T47D (cell line): ENCODE data around the gene UBE2E1.
"Not testable (repeated sequence)": the region's sequence is repeated elsewhere in the genome, so short reads cannot be mapped to it uniquely, and the experiment has no call there.

Experiments used
- DNase-seq, 2 experiments: peaks; one replicate each; pipeline versions ENCODE4 v3.0.0 to v3.0.0-alpha.2; 2011 to 2012; ENCODE audit warnings: low read depth in 1 of 2, low spot score in 1 of 2
- JUND ChIP-seq: IDR thresholded peaks from 2 replicates; pipeline ENCODE4 v1.6.1; 2012; ENCODE audit warnings: low read depth
- in situ Hi-C: cut with HindIII; loops from 2 replicates; pipeline ENCODE4 v1.10.0; 2016; ENCODE audit warnings: low sequenced_read_pairs, low pct_unique_long_range_greater_than_20kb

UBE2E1 gene

GRCh38 chr3:23873941-23874340, 68.2 kb downstream of the UBE2E1 start:
- DNase-seq = no peak
- no peak for TF ChIP-seq JUND
- in situ Hi-C loops = no loop called here

GRCh38 chr3:23874359-23875112, 68.8 kb downstream of the UBE2E1 start:
- no peak for DNase-seq
- in situ Hi-C loops = no loop called here
- no peak for TF ChIP-seq JUND

- in situ Hi-C loops = no loop called here
- no peak for DNase-seq
- no peak for TF ChIP-seq JUND
These were observed 69.5 kb downstream of the UBE2E1 start for GRCh38 chr3:23875113-23875725.

GRCh38 chr3:23876923-23877322, 71.2 kb downstream of the UBE2E1 start:
- TF ChIP-seq JUND = no peak

GRCh38 chr3:23877329-23877980, 71.7 kb downstream of the UBE2E1 start:
- TF ChIP-seq JUND = no peak
- no peak for DNase-seq
- in situ Hi-C loops = no loop called here

More at GRCh38 chr3:23876923-23877322, 71.2 kb downstream of the UBE2E1 start:
- in situ Hi-C loops = no loop called here
- no peak for DNase-seq

GRCh38 chr3:23879485-23879884, 73.7 kb downstream of the UBE2E1 start:
- in situ Hi-C loops = no loop called here
- TF ChIP-seq JUND = no peak
- DNase-seq = no peak

- no peak for TF ChIP-seq JUND
- in situ Hi-C loops = no loop called here
- no peak for DNase-seq
These were observed 75.1 kb downstream of the UBE2E1 start for GRCh38 chr3:23880703-23881339.

GRCh38 chr3:23881993-23882392, 76.2 kb downstream of the UBE2E1 start:
- in situ Hi-C loops, DNase-seq: not testable (repeated sequence)

- no peak for TF ChIP-seq JUND
These were observed 76.7 kb downstream of the UBE2E1 start for GRCh38 chr3:23882487-23882918.

GRCh38 chr3:23884481-23884880, 78.7 kb downstream of the UBE2E1 start:
- no peak for TF ChIP-seq JUND
- in situ Hi-C loops = no loop called here
- DNase-seq = peak in 1 of 2 experiments; percentile 23

More at GRCh38 chr3:23882487-23882918, 76.7 kb downstream of the UBE2E1 start:
- no peak for DNase-seq
- in situ Hi-C loops = no loop called here

GRCh38 chr3:23885210-23885609, 79.5 kb downstream of the UBE2E1 start:
- TF ChIP-seq JUND = no peak
- DNase-seq = no peak
- in situ Hi-C loops = no loop called here

- DNase-seq = no peak
- no peak for TF ChIP-seq JUND
- in situ Hi-C loops = no loop called here
These were observed 80.6 kb downstream of the UBE2E1 start for GRCh38 chr3:23886311-23886710.
